Panc1 (cell line): ENCODE measurements around the gene DENND2D. TPM values are rescaled to one million over a fixed set of nuclear protein-coding genes. Genes with fewer than 3 reads are reported as not detected.

ENCODE experiments used
- ATAC-seq: fragments of 200-7000 bp; cut with Tn5 transposase; 2 replicates; pipeline ENCODE4 v1.9.1; 2020; ENCODE audit warnings: mild to moderate bottlenecking, moderate library complexity
- BruUV-seq: library from RNA; stranded (reverse); fragments of 400-500 nt; replicated peaks from 2 replicates; lab custom pipeline; 2021; lab: Mats Ljungman, UMichigan
- CTCF ChIA-PET: fragments of 300-600 bp; sonication (Branson Sonifier 250); formaldehyde crosslinking; loops from one replicate; lab custom pipeline; 2022; ENCODE audit warnings: antibody characterized with exemption; lab: Charles Lee
- POLR2A ChIA-PET: fragments of 300-600 bp; sonication (Branson Sonifier 250); formaldehyde crosslinking; loops from one replicate; lab custom pipeline; 2022; ENCODE audit warnings: antibody characterized with exemption; lab: Charles Lee
- DNase-seq: peaks from one replicate; pipeline ENCODE4 v3.0.0-alpha.2; 2010; ENCODE audit warnings: low read depth, low spot score
- H3K27ac ChIP-seq: 2 replicates; pipeline ENCODE4 v1.5.1; 2011; ENCODE audit warnings: mild to moderate bottlenecking, low read length, inconsistent platforms
- H3K27me3 ChIP-seq: fragments of 200-500 bp; sonication (Bioruptor generic); 2 replicates; pipeline ENCODE4 v1.6.0; 2014; ENCODE audit warnings: low read length, inconsistent platforms; ENCODE audit not compliant: control insufficient read depth, insufficient read depth
- H3K36me3 ChIP-seq: fragments of 200-500 bp; sonication (Bioruptor generic); 2 replicates; pipeline ENCODE4 v1.5.1; 2014; ENCODE audit warnings: inconsistent platforms, mild to moderate bottlenecking, low read length, moderate library complexity; ENCODE audit not compliant: control insufficient read depth, insufficient read depth
- H3K4me1 ChIP-seq: 2 replicates; pipeline ENCODE4 v1.5.1; 2011; ENCODE audit warnings: inconsistent platforms, mild to moderate bottlenecking, low read length, moderate library complexity; ENCODE audit not compliant: control insufficient read depth, insufficient read depth
- H3K4me3 ChIP-seq, 2 experiments: 2 replicates each; pipeline ENCODE4 v1.5.1; 2011 to 2012; ENCODE audit warnings: low read depth in 2 of 2, low read length in 2 of 2, mild to moderate bottlenecking in 2 of 2, inconsistent platforms in 1 of 2, moderate library complexity in 1 of 2
- H3K9me3 ChIP-seq: fragments of 200-500 bp; sonication (Bioruptor generic); 2 replicates; pipeline ENCODE4 v1.5.1; 2014; ENCODE audit warnings: low read depth, mild to moderate bottlenecking, inconsistent platforms, low read length, moderate library complexity; ENCODE audit not compliant: control insufficient read depth, insufficient read depth
- POLR2AphosphoS5 ChIP-seq: IDR thresholded peaks from 2 replicates; pipeline ENCODE4 v1.6.1; 2012; ENCODE audit warnings: mild to moderate bottlenecking, low read depth, low read length, moderate library complexity
- REST ChIP-seq, 2 experiments: IDR thresholded peaks; 2 replicates each; pipeline ENCODE4 v1.6.1; 2011 to 2012; ENCODE audit warnings: low read depth in 2 of 2, control low read depth in 1 of 2, low read length in 1 of 2, mild to moderate bottlenecking in 1 of 2, moderate library complexity in 1 of 2; ENCODE audit not compliant: insufficient read depth in 1 of 2
- SIN3A ChIP-seq: IDR thresholded peaks from 2 replicates; pipeline ENCODE4 v1.6.1; 2012; ENCODE audit warnings: low read depth, mild to moderate bottlenecking, low read length, moderate library complexity, borderline replicate concordance; ENCODE audit not compliant: insufficient read depth
- TCF7L2 ChIP-seq: IDR thresholded peaks from 2 replicates; pipeline ENCODE4 v1.6.1; 2011; ENCODE audit warnings: mild to moderate bottlenecking, low read depth, low read length, inconsistent platforms
- in situ Hi-C: cut with HindIII; loops from 2 replicates; pipeline ENCODE4 v1.10.0; 2016; ENCODE audit warnings: low sequenced_read_pairs, low pct_unique_long_range_greater_than_20kb
- intact Hi-C: fragments of 100-400 bp; cut with micrococcal nuclease; formaldehyde crosslinking; loops from one replicate; pipeline ENCODE4 v1.10.0; 2022; ENCODE audit not compliant: unreplicated experiment
- total RNA-seq: library from RNA; stranded (reverse); gene quantifications from one replicate; pipeline ENCODE4 v1.2.1, GENCODE V29; 2021; ENCODE audit not compliant: unreplicated experiment
- TF ChIP-seq, protein P1 (sequence below): fragments of 450-650 bp; IDR thresholded peaks from 2 replicates; pipeline ENCODE4 v1.5.1; 2017; ENCODE audit warnings: mild to moderate bottlenecking

DENND2D gene
- total RNA-seq, 1 experiment from 2014 or later, result 10.4 TPM

- Histone ChIP-seq H3K4me3 (no peak overlapping the region), H3K27me3 (no peaks in the 10 kb centered on the region), H3K36me3 (no peaks in the 10 kb centered on the region), H3K4me1 (peaks cover 3% of the 10 kb centered on the region; the same call in 1 of the 2 replicates), H3K9me3 (no peaks in the 10 kb centered on the region), H3K27ac (no peak overlapping the region)
- BruUV-seq, result no TSS peak
- ChIA-PET POLR2A (no interaction called here), CTCF (no interaction called here)
- intact Hi-C loops, result no loop called here
- in situ Hi-C loops, result no loop called here
- DNase-seq (no peak), ATAC-seq (no peak)
- TF ChIP-seq POLR2AphosphoS5 (no peak), TCF7L2 (no peak), SIN3A (no peak), REST (IDR thresholded peaks at IDR 0.05; ENCODE audit: insufficient read depth in 1 of 2, low read depth in 2 of 2, low read length in 1 of 2) (no peak)
- TF ChIP-seq, protein P1, sequence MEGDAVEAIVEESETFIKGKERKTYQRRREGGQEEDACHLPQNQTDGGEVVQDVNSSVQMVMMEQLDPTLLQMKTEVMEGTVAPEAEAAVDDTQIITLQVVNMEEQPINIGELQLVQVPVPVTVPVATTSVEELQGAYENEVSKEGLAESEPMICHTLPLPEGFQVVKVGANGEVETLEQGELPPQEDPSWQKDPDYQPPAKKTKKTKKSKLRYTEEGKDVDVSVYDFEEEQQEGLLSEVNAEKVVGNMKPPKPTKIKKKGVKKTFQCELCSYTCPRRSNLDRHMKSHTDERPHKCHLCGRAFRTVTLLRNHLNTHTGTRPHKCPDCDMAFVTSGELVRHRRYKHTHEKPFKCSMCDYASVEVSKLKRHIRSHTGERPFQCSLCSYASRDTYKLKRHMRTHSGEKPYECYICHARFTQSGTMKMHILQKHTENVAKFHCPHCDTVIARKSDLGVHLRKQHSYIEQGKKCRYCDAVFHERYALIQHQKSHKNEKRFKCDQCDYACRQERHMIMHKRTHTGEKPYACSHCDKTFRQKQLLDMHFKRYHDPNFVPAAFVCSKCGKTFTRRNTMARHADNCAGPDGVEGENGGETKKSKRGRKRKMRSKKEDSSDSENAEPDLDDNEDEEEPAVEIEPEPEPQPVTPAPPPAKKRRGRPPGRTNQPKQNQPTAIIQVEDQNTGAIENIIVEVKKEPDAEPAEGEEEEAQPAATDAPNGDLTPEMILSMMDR, result no peak
These were observed 19.9 kb upstream of the DENND2D start for GRCh38 chr1:111220302-111220890.

DNA sequence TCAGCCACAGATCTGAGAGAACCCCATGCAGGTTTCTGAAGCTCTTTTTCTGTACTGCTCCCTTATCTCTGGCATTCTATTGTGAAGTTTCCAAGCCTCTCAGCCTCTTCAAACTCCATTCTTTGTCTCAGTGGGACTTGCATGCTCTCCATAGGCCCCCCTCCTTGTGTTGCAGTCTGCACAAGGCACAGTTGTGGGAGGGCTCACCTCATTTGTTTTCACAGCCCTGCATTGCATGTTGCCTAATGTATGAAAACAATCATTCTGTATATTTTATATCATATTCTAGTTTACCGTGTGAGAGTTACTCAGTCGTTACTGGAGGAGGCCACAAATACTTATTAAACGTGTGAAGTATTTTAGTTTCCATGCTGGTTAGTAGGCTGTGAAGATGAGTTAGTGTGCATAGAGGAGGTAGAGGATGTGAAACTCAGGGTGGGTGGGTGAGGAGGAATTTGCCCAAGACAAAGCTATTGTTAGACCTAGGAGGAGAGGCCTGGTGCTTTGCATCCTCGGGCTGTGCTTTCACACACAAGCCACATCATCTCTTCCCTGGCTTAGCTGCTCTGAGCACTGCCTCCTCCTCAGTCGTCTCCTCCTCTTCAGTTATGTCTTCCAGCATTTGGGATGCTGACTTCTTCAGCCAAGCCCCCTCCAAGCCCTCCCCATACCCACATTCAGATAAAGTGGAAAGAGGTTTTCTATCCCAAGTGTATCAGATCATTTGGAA is 19.3 kb upstream of the DENND2D start:
- Histone ChIP-seq H3K27me3 (no peaks in the 10 kb centered on the region), H3K4me1 (peaks cover 3% of the 10 kb centered on the region; the same call in 1 of the 2 replicates), H3K4me3 (no peak overlapping the region), H3K36me3 (no peaks in the 10 kb centered on the region), H3K9me3 (no peaks in the 10 kb centered on the region), H3K27ac (no peak overlapping the region)
- CTCF ChIA-PET, result no interaction called here
- DNase-seq, result no peak
- no peak for ATAC-seq
- intact Hi-C loops, result no loop called here
- POLR2A ChIA-PET, result no interaction called here
- no peak for TF ChIP-seq POLR2AphosphoS5
- TF ChIP-seq, protein P1, result no peak
- TF ChIP-seq REST (IDR thresholded peaks at IDR 0.05; ENCODE audit: insufficient read depth in 1 of 2, low read depth in 2 of 2, low read length in 1 of 2), result no peak
- no peak for TF ChIP-seq SIN3A
- TF ChIP-seq TCF7L2, result no peak
- in situ Hi-C loops, result no loop called here
- no TSS peak for BruUV-seq
